HEK293 (cell line): ENCODE data around the gene KYAT1.
A peak's percentile ranks its signal among the peaks of the same experiment; 100 is the strongest.

Experiments used
- CTCF ChIP-seq: fragments of 450-650 bp; formaldehyde crosslinking; IDR thresholded peaks from 2 replicates; pipeline ENCODE4 v1.5.1; 2016; ENCODE audit warnings: missing biosample characterization, missing genetic modification characterization
- GFI1B ChIP-seq: fragments of 450-650 bp; formaldehyde crosslinking; IDR thresholded peaks from 2 replicates; pipeline ENCODE4 v1.5.1; 2016; ENCODE audit warnings: missing biosample characterization, missing genetic modification characterization
- PRDM2 ChIP-seq: fragments of 450-650 bp; formaldehyde crosslinking; IDR thresholded peaks from 2 replicates; pipeline ENCODE4 v1.5.1; 2016; ENCODE audit warnings: missing biosample characterization, missing genetic modification characterization, borderline replicate concordance
- PRDM6 ChIP-seq: fragments of 450-650 bp; formaldehyde crosslinking; IDR thresholded peaks from 2 replicates; pipeline ENCODE4 v1.5.1; 2017; ENCODE audit warnings: missing biosample characterization, missing genetic modification characterization
- REST ChIP-seq: fragments of 450-650 bp; formaldehyde crosslinking; IDR thresholded peaks from 2 replicates; pipeline ENCODE4 v1.5.1; 2016; ENCODE audit warnings: missing biosample characterization, missing genetic modification characterization
- WT1 ChIP-seq: fragments of 450-650 bp; formaldehyde crosslinking; IDR thresholded peaks from 2 replicates; pipeline ENCODE4 v1.5.1; 2016; ENCODE audit warnings: missing biosample characterization, missing genetic modification characterization
- ZBTB17 ChIP-seq: fragments of 450-650 bp; formaldehyde crosslinking; IDR thresholded peaks from 2 replicates; pipeline ENCODE4 v1.5.1; 2016; ENCODE audit warnings: missing biosample characterization, missing genetic modification characterization
- ZBTB26 ChIP-seq: fragments of 450-650 bp; formaldehyde crosslinking; optimal IDR thresholded peaks from 2 replicates; pipeline ENCODE3; 2016; ENCODE audit warnings: missing biosample characterization, mild to moderate bottlenecking, missing genetic modification characterization
- ZBTB49 ChIP-seq: fragments of 450-650 bp; formaldehyde crosslinking; IDR thresholded peaks from 2 replicates; pipeline ENCODE4 v1.5.1; 2016; ENCODE audit warnings: missing biosample characterization, missing genetic modification characterization, low read depth
- ZBTB6 ChIP-seq: fragments of 450-650 bp; formaldehyde crosslinking; IDR thresholded peaks from 2 replicates; pipeline ENCODE4 v1.5.1; 2017; ENCODE audit warnings: missing biosample characterization, missing genetic modification characterization
- ZEB2 ChIP-seq: fragments of 450-650 bp; formaldehyde crosslinking; IDR thresholded peaks from 2 replicates; pipeline ENCODE4 v1.5.1; 2016; ENCODE audit warnings: missing biosample characterization, missing genetic modification characterization
- ZNF18 ChIP-seq: fragments of 450-650 bp; formaldehyde crosslinking; IDR thresholded peaks from 2 replicates; pipeline ENCODE4 v1.5.1; 2016; ENCODE audit warnings: missing biosample characterization, missing genetic modification characterization
- ZNF37A ChIP-seq: fragments of 450-650 bp; IDR thresholded peaks from 2 replicates; pipeline ENCODE4 v1.5.1; 2018; ENCODE audit warnings: missing biosample characterization, missing genetic modification characterization
- ZNF394 ChIP-seq: fragments of 450-650 bp; formaldehyde crosslinking; IDR thresholded peaks from 2 replicates; pipeline ENCODE4 v1.5.1; 2016; ENCODE audit warnings: missing biosample characterization, missing genetic modification characterization, mild to moderate bottlenecking, moderate library complexity, borderline replicate concordance
- ZNF510 ChIP-seq: fragments of 450-650 bp; formaldehyde crosslinking; IDR thresholded peaks from 2 replicates; pipeline ENCODE4 v1.5.1; 2018; ENCODE audit warnings: mild to moderate bottlenecking, missing genetic modification characterization, missing biosample characterization; ENCODE audit not compliant: insufficient replicate concordance
- ZSCAN5A ChIP-seq: fragments of 450-650 bp; formaldehyde crosslinking; IDR thresholded peaks from 2 replicates; pipeline ENCODE4 v1.5.1; 2016; ENCODE audit warnings: missing biosample characterization, missing genetic modification characterization

KYAT1 gene

GRCh38 chr9:128927731-128928411, 46.1 kb upstream of the KYAT1 start (continued):
- TF ChIP-seq PRDM6 (tag by site-specific recombination) (no peak), REST (tag by site-specific recombination) (no peak), GFI1B (tag by site-specific recombination) (no peak), PRDM2 (tag by site-specific recombination) (no peak), ZSCAN5A (no peak), ZBTB49 (tag by site-specific recombination) (no peak), ZBTB6 (tag by site-specific recombination) (no peak), WT1 (tag by site-specific recombination) (no peak), ZBTB26 (tag by site-specific recombination) (no peak), ZEB2 (tag by site-specific recombination) (peak; percentile 65), ZNF394 (tag by site-specific recombination) (no peak), CTCF (tag by site-specific recombination) (peak; percentile 65), ZNF18 (tag by site-specific recombination) (no peak), ZNF510 (tag by site-specific recombination) (no peak), ZNF37A (no peak), ZBTB17 (tag by site-specific recombination) (peak; percentile 29; the same call in 1 of the 2 replicates)
